GM19324 (cell line): ENCODE measurements around the gene KISS1R.

ENCODE experiments used
- ATAC-seq: cut with Tn5 transposase; IDR thresholded peaks from one replicate; pipeline ENCODE4 v1.9.1; 2021; ENCODE audit warnings: mild to moderate bottlenecking, moderate library complexity; ENCODE audit not compliant: unreplicated experiment, low FRiP score

KISS1R gene

DNA sequence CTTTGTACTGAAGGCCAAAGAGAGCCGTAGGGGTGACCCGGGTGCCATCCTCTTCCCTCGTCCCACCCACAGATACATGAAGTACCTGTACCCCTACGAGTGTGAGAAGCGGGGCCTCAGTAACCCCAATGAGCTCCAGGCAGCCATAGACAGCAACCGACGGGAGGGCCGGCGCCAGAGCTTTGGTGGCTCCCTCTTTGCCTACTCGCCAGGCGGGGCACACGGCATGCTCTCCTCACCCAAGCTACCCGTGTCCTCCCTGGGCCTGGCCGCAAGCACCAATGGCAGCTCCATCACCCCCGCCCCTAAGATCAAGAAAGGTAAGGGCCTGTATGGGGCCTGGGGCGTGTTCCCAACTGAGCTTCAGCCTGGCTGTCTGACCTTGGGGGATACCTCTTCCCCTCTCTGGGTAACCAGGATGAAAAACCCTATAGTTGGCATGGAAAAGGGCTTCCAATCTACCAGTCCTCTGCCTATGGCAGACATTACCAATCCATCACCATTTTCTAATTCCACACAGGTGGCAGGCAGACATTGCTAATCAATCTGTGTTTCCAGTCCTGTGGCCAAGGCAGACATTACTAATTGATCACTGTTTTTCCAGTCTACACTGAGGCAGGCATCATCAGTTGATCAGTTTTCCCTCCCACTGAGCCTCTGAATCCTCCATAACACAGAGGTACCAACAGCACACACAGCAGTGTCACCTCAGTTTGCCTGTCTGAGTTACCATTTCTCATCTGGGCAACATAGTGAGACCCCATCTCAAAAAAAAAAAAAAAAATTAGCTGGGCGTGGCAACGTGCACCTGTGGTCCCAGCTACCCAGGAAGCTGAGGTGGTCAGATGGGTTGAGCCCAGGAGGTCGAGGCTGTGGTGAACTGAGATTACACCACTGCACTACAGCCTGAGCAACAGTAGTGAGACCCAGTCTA lies 47.9 kb downstream of the KISS1R start:
- no peak for ATAC-seq

DNA sequence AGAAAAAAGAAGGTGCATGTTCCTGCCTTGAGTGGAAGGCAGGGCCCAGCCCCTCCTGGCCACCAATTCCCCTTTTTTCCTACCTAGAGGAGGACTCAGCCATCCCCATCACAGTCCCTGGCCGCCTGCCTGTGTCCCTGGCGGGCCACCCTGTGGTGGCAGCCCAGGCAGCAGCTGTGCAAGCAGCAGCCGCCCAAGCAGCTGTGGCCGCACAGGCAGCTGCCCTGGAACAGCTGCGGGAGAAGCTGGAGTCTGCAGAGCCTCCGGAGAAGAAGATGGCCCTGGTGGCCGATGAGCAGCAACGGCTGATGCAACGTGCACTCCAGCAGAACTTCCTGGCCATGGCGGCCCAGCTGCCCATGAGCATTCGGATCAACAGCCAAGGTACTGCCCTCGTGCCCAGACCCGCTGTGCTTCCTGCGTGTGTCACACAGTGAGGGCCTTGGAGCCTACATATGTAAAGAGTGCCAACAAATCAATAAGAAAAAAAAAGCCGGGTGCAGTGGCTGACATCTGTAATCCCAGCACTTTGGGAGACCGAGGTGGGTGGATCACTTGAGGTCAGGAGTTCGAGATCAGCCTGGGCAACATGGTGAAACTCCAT lies 49.5 kb downstream of the KISS1R start:
- no peak for ATAC-seq
